H1 (cell line): Measurements from ENCODE around the gene FGF5. TPM values are rescaled to one million over a fixed set of nuclear protein-coding genes. Genes with fewer than 3 reads are reported as not detected.

Experiments
- CBX5 ChIP-seq: fragments of 300-800, 300-1000 bp; sonication (generic); IDR thresholded peaks from 2 replicates; pipeline ENCODE4 v1.7.1; 2016; ENCODE audit warnings: antibody characterized with exemption, low read length, low read depth
- RBBP5 ChIP-seq: IDR thresholded peaks from 2 replicates; pipeline ENCODE4 v1.7.1; 2012; ENCODE audit warnings: low read depth, mild to moderate bottlenecking, inconsistent platforms, low read length, moderate library complexity, borderline replicate concordance
- polyA plus RNA-seq, 7 experiments: library from polyadenylated mRNA; depleted of rRNA in 3 of 7; stranded (reverse) in 5 of 7; unstranded in 2 of 7; fragments of >200 nt in 5 of 7; fragments of 200-250 nt in 2 of 7; gene quantifications; 1 replicate in 5 of 7; 2 replicates in 1 of 7; 4 replicates in 1 of 7; pipeline versions ENCODE4 v1.2.1 to v1.2.3, GENCODE V29; 2011 to 2013; ENCODE audit warnings: missing spikeins in 2 of 7, mixed read lengths in 2 of 7
- total RNA-seq: library from RNA; stranded (reverse); fragmentation: NEBNext Ultra II Directional; extraction: Animal tissue kit (Norgen Biotek cat#: 25700); gene quantifications from 2 replicates; pipeline ENCODE4 v1.2.1, GENCODE V29; 2021

Gene FGF5
- total and polyA plus RNA-seq, 2 of the 8 experiments (the other 6 are each of a cell fraction or from before 2014, with no cell fraction given), result not detected

DNA sequence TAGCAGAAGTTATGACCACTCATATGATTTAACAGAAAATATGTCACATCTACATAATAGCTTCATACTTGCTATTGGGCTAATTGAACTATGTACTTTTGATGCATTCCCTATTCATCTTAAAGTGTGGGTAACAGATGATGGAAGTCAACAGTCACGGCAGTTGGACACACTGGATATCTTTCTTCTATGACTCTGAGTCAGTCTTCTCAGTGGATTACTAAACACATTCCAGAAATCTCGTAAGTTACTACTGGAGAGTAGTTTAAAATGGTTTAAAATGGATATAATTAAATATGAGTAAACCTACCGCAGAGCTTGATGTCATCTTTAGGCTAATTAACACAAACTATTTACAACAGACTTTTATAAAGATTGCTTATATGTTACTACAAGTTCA is 39.0 kb downstream of the FGF5 start (continued):
- TF ChIP-seq RBBP5, result no peak
- TF ChIP-seq CBX5, result no peak
